GM19468 (cell line): ENCODE data around the gene CPLX4.

Experiments
- ATAC-seq: cut with Tn5 transposase; IDR thresholded peaks from one replicate; pipeline ENCODE4 v1.9.1; 2021; ENCODE audit warnings: mild to moderate bottlenecking, moderate library complexity, moderate number of reproducible peaks; ENCODE audit not compliant: unreplicated experiment; ENCODE audit errors: extremely low read depth

The CPLX4 gene

DNA sequence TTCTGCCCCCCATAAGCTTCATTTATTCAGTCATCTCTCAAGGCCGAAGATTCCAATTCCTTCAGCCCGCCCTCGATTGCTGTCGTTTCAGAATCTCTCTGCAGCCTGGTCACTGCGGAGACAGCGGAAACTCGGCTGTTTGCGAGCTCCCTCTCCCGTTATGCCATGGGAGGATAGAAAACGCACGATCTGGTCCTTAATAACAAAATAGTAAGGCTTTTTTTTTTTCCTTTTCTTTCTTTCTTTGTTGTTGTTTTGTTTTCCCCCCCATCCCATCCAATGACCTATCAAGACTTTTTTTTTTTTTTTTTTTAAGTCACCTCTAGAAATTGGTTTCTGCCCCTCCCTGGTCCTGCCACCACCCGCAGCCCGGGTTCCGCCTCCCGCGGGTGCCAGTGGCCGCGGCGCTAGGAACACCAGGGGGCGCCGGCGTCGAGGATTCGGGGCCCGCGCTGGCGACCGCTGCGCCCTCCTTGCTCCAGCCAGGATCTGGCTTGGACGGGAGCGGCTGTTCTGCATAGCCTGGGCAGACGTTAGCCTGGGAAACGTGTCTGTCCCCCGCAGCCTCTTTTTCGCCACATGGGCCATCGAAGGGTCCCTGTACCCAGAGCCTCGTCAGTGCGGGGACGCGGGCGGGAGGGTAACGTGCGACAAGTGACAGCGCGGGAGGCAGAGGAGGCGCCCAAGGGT is 10.1 kb downstream of the CPLX4 start:
- ATAC-seq: no peak

DNA sequence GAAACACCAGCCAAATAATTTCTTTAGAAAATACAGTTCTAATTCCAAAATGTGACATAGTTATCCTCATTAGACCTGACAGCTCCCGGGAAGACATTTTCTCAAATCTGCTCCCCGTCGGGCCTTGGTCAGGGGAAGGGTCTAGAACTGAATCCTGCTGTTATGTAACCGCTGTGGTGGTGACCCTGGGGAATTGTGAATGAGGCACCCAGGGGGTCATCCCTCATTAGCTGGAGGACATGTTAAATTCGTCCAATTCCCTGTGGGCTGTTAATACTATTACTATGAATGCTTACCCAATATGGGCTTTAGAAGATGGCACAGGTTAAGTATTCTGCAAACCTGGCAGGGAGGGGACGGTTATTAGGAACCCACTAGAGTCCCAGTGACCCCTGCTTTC is 11.8 kb downstream of the CPLX4 start:
- ATAC-seq: no peak

DNA sequence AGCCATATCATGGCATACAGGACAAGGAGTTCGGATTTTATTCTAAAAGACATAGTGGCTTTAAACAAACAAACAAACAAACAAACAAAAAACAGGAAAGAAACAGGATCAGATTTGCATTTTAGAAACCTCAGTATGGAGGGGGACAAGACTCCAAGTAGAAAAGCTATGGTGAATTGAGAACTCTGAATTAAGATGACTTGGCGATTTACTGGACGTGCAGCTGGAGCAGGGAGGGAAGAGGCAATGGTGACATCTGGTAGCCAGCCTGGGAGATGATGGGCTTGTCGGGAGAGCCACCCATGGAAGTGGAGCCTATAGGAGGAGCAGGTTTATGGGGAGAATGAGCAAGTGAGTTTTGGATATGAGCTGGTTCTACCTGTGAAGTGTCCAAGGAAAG is 13.2 kb downstream of the CPLX4 start:
- ATAC-seq: no peak

DNA sequence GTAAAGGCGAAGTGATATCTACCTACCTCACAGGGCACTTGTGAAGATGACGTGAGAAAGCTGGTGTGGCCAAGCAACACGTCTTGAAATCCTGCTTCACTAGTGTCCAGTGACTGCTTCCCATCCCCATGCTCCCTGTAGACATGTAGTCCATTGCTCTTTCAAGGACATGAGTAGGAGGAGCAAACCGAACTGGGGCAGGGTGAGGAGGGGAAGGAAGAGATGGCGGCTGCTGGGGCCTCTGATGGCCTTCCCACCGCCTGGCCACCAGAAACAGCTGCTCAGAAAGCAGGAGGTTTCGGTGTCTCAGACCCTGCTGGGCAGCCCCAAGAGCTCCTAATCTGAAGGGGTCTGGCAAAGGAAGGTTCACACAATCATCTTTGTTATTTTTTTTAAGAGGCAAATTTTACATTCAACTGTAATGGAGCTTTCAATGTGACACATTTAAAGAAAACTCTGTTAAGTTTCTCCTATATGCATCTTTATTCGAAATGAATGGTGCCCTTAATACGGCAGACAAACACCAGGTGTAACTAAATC is 14.7 kb downstream of the CPLX4 start:
- ATAC-seq: no peak

DNA sequence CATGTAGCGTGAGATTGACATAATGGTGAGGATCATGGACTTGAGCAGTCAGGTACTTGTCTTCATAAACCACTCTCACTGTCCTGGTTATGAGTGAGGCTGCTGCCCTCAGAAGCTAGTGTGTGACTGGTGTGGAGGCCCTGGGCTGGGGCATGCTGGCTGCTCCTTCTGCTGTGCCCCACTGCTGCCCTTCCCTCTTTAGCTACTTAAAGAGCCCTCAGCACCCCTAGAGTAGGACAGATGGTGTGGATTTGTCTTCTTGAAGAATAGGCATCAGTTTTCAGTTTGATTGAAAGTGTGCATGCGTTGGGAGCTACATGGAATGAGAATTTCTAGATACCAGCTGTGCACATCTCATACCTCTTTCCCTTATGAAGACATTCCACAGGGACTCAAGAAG is 15.4 kb downstream of the CPLX4 start:
- no peak for ATAC-seq

DNA sequence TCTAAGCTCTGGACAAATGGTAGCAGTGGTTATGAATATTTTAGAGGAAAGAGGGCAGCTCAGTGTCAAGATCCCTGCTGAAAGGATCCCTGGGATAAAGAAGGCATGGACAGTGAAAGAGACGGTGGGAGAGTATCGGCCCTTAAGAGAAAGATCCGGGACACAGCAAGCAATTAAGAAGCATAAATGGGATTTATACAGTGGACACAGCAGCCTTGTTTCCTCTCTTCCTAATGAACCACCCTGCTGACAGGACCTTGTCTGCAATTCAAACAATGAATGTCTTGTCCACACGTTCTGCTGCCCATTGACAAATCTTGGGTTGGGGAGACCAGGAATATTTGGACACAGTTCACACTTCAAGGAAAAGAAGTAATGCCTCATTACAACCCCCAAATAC is 16.5 kb downstream of the CPLX4 start:
- ATAC-seq: no peak

DNA sequence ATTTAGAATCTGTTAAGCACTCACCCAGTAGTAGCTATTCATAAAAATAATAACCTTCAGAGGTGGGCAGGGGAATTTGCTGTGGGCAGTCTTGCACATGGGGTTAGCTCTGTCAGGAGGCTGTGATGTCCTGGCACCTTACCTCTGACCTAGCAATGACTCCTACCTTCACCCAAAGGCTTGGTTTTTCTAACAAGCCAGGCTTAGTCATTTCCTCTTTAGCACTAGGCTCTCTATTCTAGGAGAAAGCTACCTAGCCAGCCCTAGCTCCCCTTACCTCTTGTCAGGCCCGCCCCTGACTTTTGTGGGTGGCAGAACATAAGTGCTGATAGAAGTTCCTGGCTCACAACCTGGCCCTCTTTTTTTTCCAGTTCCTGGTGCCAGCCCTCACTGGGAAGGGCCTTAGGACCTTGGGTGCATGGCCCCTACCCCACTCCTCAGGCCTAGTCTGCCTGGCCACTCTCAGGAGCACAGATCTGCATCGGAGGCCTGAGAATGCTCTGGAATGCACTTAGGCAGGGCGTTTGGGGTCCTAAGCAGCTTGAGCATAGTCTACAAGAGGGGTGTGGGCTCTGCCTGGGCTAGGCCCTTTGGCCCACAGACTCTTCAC is 17.7 kb downstream of the CPLX4 start:
- no peak for ATAC-seq

DNA sequence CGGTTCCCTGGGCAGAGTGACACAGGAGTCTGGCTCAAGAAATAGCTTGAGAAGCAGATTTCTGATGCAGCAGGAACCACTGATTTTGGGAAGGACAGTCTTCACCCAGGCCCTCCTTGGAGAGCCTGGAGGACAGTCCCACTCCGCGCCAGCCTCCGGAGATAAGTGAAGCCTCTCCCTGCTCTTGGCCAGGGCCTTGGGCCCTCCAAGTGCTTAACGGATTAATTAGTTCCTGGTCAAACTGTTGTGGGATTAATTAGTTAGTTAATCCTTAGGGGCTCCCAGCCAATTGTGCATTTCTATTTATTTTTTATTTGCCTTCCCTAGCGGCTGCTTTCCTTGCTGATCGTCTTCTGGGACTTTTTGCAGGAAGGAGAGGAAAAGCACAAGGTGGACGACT is 19.6 kb downstream of the CPLX4 start:
- no peak for ATAC-seq

DNA sequence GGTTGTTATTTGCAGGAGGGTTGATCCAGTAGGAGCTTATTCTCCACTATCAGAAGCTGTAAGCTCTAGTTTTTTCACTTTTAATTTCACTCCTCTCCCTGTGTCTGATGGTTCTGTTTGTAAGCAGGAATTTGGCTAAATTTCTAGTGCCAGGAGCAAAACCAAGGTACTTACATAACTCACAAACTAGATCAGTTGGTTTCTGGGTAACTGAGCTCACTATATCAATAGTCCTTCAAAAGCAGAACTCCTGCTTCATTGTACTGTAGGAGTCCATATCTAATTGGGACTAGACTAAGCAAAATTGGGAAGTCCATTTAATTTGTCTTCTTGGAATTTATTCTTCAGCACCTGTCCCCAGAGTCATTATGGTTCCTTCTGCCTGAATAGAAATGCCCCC is 25.1 kb downstream of the CPLX4 start:
- no peak for ATAC-seq

DNA sequence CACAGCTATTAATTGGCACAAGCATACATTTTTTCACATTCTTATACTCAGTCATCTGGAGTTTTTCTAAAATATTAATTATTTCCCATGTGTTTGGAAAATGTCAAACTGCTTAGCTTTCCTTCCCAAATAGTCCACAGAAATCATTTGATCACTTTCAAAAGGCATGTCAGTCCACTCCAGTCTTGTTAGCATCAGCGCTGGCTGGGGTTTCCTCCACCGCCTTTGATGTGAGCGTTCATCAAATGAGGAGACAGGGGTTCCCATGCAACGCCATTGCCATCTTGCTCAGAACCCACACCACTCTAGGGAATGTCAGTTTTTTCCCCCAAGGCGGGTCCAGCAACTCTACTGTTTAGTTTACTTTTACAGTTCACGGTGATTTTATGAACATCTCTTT is 32.1 kb downstream of the CPLX4 start:
- ATAC-seq: no peak

DNA sequence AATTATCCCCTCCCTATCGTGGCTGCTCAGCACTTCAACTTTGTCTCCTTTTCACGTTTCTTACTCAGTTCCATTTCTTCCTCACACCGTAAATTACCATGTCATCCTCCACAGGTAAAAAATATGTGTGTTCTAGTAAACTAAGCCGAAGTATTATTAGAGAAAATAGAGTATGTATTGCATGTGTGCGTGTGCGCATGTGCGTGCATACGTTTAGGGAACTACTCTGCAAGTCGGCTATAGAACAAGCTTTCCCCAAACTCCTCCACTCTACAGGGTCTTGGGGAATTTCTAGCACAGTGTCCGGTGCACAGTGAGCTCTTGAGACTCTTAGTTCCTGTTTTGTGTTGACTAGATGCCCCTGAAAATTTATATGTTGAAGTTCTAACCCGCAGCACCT is 36.1 kb downstream of the CPLX4 start:
- no peak for ATAC-seq

DNA sequence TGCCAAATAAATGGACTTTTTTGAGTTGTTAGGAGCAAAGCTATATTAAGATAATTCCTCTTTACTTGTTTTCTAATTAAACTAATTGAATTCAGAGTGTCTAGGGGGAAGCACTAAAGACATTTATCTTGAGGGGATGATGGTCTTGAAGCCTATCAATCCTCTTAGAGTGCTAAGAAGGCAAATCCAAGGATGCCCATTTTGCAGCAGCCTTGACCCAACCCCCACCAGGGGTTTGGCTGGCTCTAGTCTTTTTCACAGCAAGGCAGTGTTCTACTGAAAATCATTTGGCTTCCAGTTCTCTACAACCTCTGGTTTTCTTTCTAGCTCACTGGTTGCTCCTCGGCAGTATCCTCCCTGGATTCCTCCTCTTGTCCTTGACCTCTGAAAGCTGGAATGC is 38.7 kb downstream of the CPLX4 start:
- ATAC-seq: no peak

DNA sequence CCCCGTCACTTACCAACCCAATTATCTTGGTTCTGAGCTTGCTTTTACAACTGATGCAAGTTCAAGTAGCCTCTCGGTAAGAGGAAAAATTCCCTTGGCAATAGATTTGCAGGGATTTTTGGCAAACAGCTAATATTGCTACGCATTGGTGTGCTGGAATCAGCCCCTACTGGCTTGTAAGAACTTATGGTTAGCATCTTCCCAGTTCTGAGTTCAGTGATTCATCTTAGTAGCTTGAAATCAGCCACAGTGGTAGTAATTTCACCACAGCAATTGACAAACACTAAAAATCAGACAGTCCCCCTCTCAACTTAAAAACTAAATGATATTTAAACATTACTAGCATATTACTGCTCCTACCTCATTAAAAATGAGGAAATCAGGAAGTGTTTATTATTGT is 39.3 kb downstream of the CPLX4 start:
- no peak for ATAC-seq

DNA sequence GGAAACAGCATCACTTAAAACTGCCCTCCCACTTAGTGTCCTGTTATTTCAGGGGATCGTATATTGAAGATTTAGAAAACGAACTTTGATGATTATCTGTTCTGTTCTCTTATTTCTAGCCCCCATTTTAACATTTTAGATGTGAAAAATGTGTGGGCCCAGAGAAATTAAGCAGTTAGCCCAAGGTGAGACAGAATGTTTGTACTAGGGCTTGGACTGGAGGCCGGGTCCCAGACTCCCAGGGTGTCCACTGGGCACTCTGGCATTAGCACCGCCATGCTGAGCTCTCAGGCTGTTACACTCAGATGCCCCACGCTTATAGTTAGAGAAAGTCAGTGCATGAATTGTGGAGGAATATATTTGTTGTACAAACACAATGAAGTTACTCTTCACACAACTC is 39.7 kb downstream of the CPLX4 start:
- no peak for ATAC-seq

DNA sequence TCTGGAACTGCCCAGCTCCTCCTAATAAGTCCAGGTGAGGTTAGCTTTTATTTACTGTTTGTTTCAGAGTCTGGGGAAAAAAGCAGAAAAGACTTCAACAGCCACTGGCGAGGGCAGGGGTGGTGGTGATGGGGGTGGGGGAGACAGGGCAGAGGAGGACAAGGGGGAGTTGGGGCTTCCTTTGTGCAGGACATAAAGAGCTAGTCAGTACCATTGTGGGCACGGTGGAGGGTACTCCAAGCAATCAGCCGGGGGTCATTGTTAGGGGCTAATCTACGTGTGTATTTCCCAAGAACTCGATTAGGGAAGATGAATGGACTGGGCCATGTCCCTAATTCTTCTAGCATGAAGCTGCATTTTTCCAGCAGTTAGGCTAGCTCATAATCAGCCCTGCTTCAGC is 42.4 kb downstream of the CPLX4 start:
- no peak for ATAC-seq

DNA sequence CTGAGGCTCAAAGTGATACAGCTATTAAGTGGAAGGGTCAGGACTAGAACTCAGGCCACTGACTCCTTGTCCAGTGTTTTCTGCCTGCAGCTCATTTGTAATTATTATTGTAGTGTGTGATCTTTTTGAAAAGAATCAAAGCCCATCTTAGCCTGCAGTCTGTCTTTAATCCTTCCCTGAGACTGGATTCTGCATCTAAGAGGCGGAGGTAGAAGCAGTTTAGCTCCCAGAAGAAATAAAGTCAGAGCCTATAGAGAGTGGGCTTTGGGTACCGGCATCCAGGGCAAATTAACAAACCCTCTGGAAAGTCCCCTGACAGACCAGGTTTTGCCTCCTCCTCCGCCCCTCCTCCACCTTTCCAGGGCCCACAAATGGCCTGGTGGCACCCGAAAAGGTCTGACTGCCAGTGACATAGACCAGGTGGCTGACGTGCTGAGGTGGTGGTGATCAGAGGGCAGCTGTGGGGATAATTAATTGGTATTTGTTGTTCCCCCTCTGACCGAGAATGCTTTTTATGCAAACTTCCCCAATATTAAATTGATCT is 43.0 kb downstream of the CPLX4 start:
- no peak for ATAC-seq

DNA sequence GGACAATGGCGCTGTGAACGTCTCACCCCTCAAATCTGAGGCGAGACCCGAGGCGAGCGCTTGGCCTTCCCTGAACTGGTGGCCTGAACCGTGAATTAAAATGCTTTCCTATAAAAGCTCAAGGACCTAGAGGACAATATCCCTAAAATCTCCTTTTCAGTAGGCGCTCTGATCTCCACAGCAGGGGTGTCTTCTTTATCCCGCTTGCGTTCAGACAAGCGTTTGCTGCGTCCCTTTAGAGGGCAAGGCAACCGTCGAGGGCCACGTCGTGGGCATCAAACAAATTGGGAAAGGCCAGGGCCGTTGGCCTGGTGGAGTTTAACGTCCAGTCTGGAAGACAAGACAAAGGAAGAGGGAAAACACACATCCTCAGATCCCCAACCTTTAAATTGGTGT is 43.9 kb downstream of the CPLX4 start:
- no peak for ATAC-seq

DNA sequence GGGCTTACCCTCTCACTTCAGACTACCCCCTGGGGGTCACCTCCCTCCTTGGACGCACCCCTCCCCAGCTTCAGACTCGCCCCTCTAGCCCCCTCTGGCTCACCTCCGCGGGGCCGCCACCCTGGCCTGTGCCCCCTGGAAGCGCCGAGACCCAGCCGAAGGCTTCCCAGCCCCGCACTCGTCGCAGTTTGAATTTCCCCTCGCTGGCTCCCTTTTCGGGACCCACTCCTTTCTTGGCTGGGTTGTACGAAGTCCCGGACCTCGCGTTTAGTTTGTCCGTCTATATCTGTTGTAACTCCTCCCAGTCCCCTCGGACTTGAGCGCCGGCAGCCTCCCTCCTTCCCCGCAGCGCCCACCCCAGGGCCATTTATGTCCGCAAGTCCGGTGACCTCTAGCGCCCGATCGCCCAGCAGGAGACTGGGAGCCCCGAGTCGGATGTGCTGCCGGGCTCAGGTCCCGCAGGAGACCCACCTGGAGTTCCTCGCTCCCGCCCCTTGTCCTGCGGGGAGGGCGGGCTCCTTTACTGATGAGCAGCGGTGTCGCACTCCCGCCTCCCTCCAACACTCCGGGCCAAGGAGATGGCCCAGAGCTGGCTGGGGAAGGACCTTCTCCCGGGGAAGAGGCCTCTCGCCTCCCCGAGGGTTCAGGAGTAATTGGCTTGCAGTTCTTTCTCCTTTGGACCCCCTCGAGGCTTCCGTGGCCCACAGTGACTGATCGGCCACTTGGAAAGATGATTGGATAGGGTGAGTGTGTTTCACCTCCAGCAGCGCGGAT is 44.5 kb downstream of the CPLX4 start:
- ATAC-seq: no peak

DNA sequence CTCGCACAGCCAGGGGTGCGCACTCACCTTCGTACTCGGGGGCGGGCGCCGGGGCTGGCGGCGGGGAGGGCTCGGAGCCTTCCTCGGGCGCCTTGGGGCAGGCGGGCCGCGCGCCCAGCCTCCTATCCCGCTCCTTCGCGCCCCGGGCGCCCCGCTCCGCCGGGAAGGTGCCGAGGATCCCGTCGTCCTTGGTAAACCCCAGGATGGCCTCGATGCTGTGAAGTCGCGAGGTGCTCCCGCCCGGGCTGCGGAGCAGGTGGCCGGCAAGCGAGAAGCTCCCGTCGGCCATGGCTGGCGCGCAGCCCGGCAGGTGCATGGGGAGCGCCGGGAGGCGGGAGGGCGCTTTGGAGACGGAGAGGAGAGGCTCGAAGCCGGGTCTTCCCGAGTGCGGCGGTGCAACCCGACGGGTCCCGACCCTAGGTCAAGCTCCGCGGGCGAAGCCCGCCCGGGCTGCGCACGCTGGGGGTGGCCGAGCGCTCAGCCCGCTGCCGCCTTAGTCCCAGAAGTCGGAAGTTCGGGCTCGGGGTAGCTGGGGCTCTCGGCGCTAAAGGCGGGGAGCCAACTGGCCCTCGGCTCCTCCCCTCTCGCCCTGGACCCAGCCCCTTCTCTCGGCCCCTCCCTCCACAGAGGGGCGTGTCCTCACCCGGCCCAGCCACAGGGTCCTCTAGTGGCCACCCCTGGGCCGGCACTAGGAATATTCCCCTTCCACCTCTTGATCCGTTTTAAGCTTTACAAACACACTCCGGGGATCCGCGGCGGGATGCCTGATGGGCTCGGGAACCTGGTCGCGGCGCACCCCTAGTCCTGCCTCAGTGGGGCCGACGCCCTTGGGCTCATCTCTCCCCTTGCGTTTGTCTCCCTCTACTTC is 45.3 kb downstream of the CPLX4 start, which contains the start of gene RAX:
Gene RAX, minus strand, starts transcription at position 564 of the 868 bp plus-strand sequence. Its CDS starts 248 bp downstream, at position 316.
- ATAC-seq: no peak
